Measurements from ENCODE around the gene BIRC6. TPM values are rescaled to one million over a fixed set of nuclear protein-coding genes. Genes with fewer than 3 reads are reported as not detected.

The BIRC6 gene
- total and polyA plus RNA-seq, 2 donors (not counting 1 experiment from before 2014, with no cell fraction given), result 41.7 to 166 TPM

- intact Hi-C loops (cut with micrococcal nuclease), result no loop called here
- no peaks in the 10 kb centered on the region for H3K9me3 Mint-ChIP-seq (ENCODE audit: insufficient read depth)
- H3K27ac ChIP-seq (ENCODE audit: low read length in 2 of 2), result no peak overlapping the region
- no peak overlapping the region for H3K4me3 Mint-ChIP-seq
- TF ChIP-seq CTCF (IDR thresholded peaks at IDR 0.05) (no peak), EZH2 (IDR thresholded peaks at IDR 0.05; ENCODE audit: borderline replicate concordance, insufficient read depth, low read depth, low read length, poor library complexity, severe bottlenecking) (no peak)
- no peak overlapping the region for H2AFZ ChIP-seq (ENCODE audit: insufficient read depth, low read depth, low read length, poor library complexity, severe bottlenecking)
- H3K9me3 ChIP-seq (ENCODE audit: control extremely low read depth in 1 of 3, control insufficient read depth in 2 of 3, insufficient read depth in 1 of 3, low read length in 2 of 3), result no peaks in the 10 kb centered on the region
- ChIA-PET CTCF (no interaction called here), POLR2A (no interaction called here)
- peaks cover 0 to 8% of the 10 kb centered on the region in 2 donors for H3K4me1 ChIP-seq (ENCODE audit: control insufficient read depth in 2 of 2, insufficient read depth in 2 of 2, low read length in 2 of 2)
- H3K27ac Mint-ChIP-seq, result peak overlapping the region; percentile 47
- no peak for DNase-seq
- no peak for ATAC-seq (ENCODE audit: low read depth)
- H3K9ac ChIP-seq (ENCODE audit: low read length), result no peak overlapping the region
- H3K4me3 ChIP-seq (ENCODE audit: control extremely low read depth in 1 of 5, extremely low read depth in 1 of 5, insufficient read depth in 1 of 5, low read depth in 2 of 5, low read length in 4 of 5), result no peak overlapping the region
- peaks cover 5% of the 10 kb centered on the region for H3K79me2 ChIP-seq (ENCODE audit: control insufficient read depth, insufficient read depth, low read length)
- H3K27me3 Mint-ChIP-seq, result no peaks in the 10 kb centered on the region
- H3K36me3 ChIP-seq (replicated peaks in 1 of 2; ENCODE audit: control extremely low read depth in 1 of 2, control insufficient read depth in 1 of 2, extremely low read depth in 1 of 2, insufficient read depth in 2 of 2, low read length in 1 of 2), result peaks cover 6 to 62% of the 10 kb centered on the region in 2 experiments
- no peak overlapping the region for H3K4me2 ChIP-seq (replicated peaks; ENCODE audit: low read depth, low read length, poor library complexity, severe bottlenecking)
- peaks cover 9% of the 10 kb centered on the region for H3K4me1 Mint-ChIP-seq
- no peaks in the 10 kb centered on the region for H4K20me1 ChIP-seq (ENCODE audit: control insufficient read depth, insufficient read depth, low read length, poor library complexity, severe bottlenecking)
- no CpG with 5 or more reads among the region's 1 CpG for WGBS (ENCODE audit: insufficient coverage)
- no peaks in the 10 kb centered on the region for H3K27me3 ChIP-seq (replicated peaks in 1 of 4; ENCODE audit: control extremely low read depth in 1 of 4, control insufficient read depth in 3 of 4, insufficient read depth in 4 of 4, low read length in 3 of 4)
Observed at GRCh38 chr2:32506446-32506845, 149.6 kb downstream of the BIRC6 start.

GRCh38 chr2:32514946-32515345 is 158.1 kb downstream of the BIRC6 start:
- intact Hi-C loops (cut with micrococcal nuclease), result no loop called here
- Mint-ChIP-seq H3K9me3 (ENCODE audit: insufficient read depth) (no peaks in the 10 kb centered on the region), H3K4me1 (no peaks in the 10 kb centered on the region), H3K4me3 (no peak overlapping the region), H3K27ac (no peak overlapping the region), H3K27me3 (no peaks in the 10 kb centered on the region)
- Histone ChIP-seq H3K27me3 (replicated peaks in 1 of 4; ENCODE audit: control extremely low read depth in 1 of 4, control insufficient read depth in 3 of 4, insufficient read depth in 4 of 4, low read length in 3 of 4) (no peaks in the 10 kb centered on the region), H3K4me3 (ENCODE audit: control extremely low read depth in 1 of 5, extremely low read depth in 1 of 5, insufficient read depth in 1 of 5, low read depth in 2 of 5, low read length in 4 of 5) (no peak overlapping the region), H3K4me2 (replicated peaks; ENCODE audit: low read depth, low read length, poor library complexity, severe bottlenecking) (no peak overlapping the region), H2AFZ (ENCODE audit: insufficient read depth, low read depth, low read length, poor library complexity, severe bottlenecking) (no peak overlapping the region), H3K9ac (ENCODE audit: low read length) (no peak overlapping the region), H3K36me3 (replicated peaks in 1 of 2; ENCODE audit: control extremely low read depth in 1 of 2, control insufficient read depth in 1 of 2, extremely low read depth in 1 of 2, insufficient read depth in 2 of 2, low read length in 1 of 2) (peaks cover 21 to 70% of the 10 kb centered on the region in 2 experiments), H4K20me1 (ENCODE audit: control insufficient read depth, insufficient read depth, low read length, poor library complexity, severe bottlenecking) (no peaks in the 10 kb centered on the region), H3K4me1 (ENCODE audit: control insufficient read depth in 2 of 2, insufficient read depth in 2 of 2, low read length in 2 of 2) (no peaks in the 10 kb centered on the region), H3K9me3 (ENCODE audit: control extremely low read depth in 1 of 3, control insufficient read depth in 2 of 3, insufficient read depth in 1 of 3, low read length in 2 of 3) (no peaks in the 10 kb centered on the region), H3K27ac (ENCODE audit: low read length in 2 of 2) (no peak overlapping the region), H3K79me2 (ENCODE audit: control insufficient read depth, insufficient read depth, low read length) (no peaks in the 10 kb centered on the region)
- TF ChIP-seq CTCF (IDR thresholded peaks at IDR 0.05), result no peak
- no peak for TF ChIP-seq EZH2 (IDR thresholded peaks at IDR 0.05; ENCODE audit: borderline replicate concordance, insufficient read depth, low read depth, low read length, poor library complexity, severe bottlenecking)
- 100% methylated on average over 1 of the region's 2 CpGs for WGBS (ENCODE audit: insufficient coverage)
- POLR2A ChIA-PET, result no interaction called here
- no peak for DNase-seq
- CTCF ChIA-PET, result no interaction called here
- ATAC-seq (ENCODE audit: low read depth), result no peak
